ENCODE results near the gene UBE2F. TPM values are rescaled to one million over a fixed set of nuclear protein-coding genes. Genes with fewer than 3 reads are reported as not detected.

UBE2F gene
- total RNA-seq, 1 donor from 2014 or later, result 51.4 TPM

GRCh38 chr2:238005528-238005927 lies 38.7 kb downstream of the UBE2F start:
- no peaks in the 10 kb centered on the region for H3K9me3 ChIP-seq
- no peak overlapping the region for H3K27ac ChIP-seq
- H3K4me1 ChIP-seq, result no peaks in the 10 kb centered on the region
- DNase-seq (no peak), ATAC-seq (no peak)
- no peaks in the 10 kb centered on the region for H3K27me3 ChIP-seq
- intact Hi-C loops (cut with DNase I), result no loop called here
- H3K4me3 ChIP-seq, result no peak overlapping the region
- peaks cover 10% of the 10 kb centered on the region for H3K36me3 ChIP-seq
- no peak for TF ChIP-seq CTCF (IDR thresholded peaks at IDR 0.05)

- H3K36me3 ChIP-seq, result peaks cover 16% of the 10 kb centered on the region
- intact Hi-C loops (cut with DNase I), result no loop called here
- H3K4me1 ChIP-seq, result no peaks in the 10 kb centered on the region
- no peaks in the 10 kb centered on the region for H3K27me3 ChIP-seq
- TF ChIP-seq CTCF (IDR thresholded peaks at IDR 0.05), result no peak
- no peak for DNase-seq
- no peak overlapping the region for H3K4me3 ChIP-seq
- H3K27ac ChIP-seq, result no peak overlapping the region
- H3K9me3 ChIP-seq, result no peaks in the 10 kb centered on the region
- no peak for ATAC-seq
Observed at GRCh38 chr2:238006510-238006909, 39.7 kb downstream of the UBE2F start.

GRCh38 chr2:238007924-238008323 lies 41.1 kb downstream of the UBE2F start:
- ATAC-seq, result no peak
- intact Hi-C loops (cut with DNase I), result no loop called here
- Histone ChIP-seq H3K36me3 (peaks cover 16% of the 10 kb centered on the region), H3K4me3 (no peak overlapping the region), H3K27me3 (no peaks in the 10 kb centered on the region), H3K4me1 (no peaks in the 10 kb centered on the region), H3K27ac (no peak overlapping the region), H3K9me3 (no peaks in the 10 kb centered on the region)
- no peak for TF ChIP-seq CTCF (IDR thresholded peaks at IDR 0.05)
- DNase-seq, result no peak

GRCh38 chr2:238009563-238009962 lies 42.7 kb downstream of the UBE2F start:
- no peak for TF ChIP-seq CTCF (IDR thresholded peaks at IDR 0.05)
- no peaks in the 10 kb centered on the region for H3K27me3 ChIP-seq
- H3K9me3 ChIP-seq, result no peaks in the 10 kb centered on the region
- no peak overlapping the region for H3K4me3 ChIP-seq
- no peak overlapping the region for H3K27ac ChIP-seq
- intact Hi-C loops (cut with DNase I), result no loop called here
- peaks cover 17% of the 10 kb centered on the region for H3K36me3 ChIP-seq
- ATAC-seq (no peak), DNase-seq (no peak)
- no peaks in the 10 kb centered on the region for H3K4me1 ChIP-seq

- H3K36me3 ChIP-seq, result peaks cover 17% of the 10 kb centered on the region
Observed at GRCh38 chr2:238010572-238010971, 43.8 kb downstream of the UBE2F start.

More at GRCh38 chr2:238010572-238010971, 43.8 kb downstream of the UBE2F start:
- no peak for TF ChIP-seq CTCF (IDR thresholded peaks at IDR 0.05)
- no peak overlapping the region for H3K4me3 ChIP-seq
- H3K27me3 ChIP-seq, result no peaks in the 10 kb centered on the region
- intact Hi-C loops (cut with DNase I), result no loop called here
- H3K4me1 ChIP-seq, result no peaks in the 10 kb centered on the region
- H3K27ac ChIP-seq, result no peak overlapping the region
- H3K9me3 ChIP-seq, result no peaks in the 10 kb centered on the region
- DNase-seq (no peak), ATAC-seq (no peak)

Measured in upper lobe of right lung (tissue), 1 donor.